HS-27A (cell line): ENCODE measurements around the gene HNRNPA1.
A peak's percentile ranks its signal among the peaks of the same experiment; 100 is the strongest.
"Not testable (repeated sequence)": the region's sequence is repeated elsewhere in the genome, so short reads cannot be mapped to it uniquely, and the experiment has no call there.

ENCODE experiments used
- DNase-seq: peaks from one replicate; pipeline ENCODE4 v3.0.0-alpha.2; 2012; ENCODE audit warnings: low read depth, missing footprints

HNRNPA1 gene

GRCh38 chr12:54280468-54281260 lies at the start of gene HNRNPA1:
Gene HNRNPA1, plus strand, starts transcription at chr12:54280726. Its CDS starts 82 bp downstream, at chr12:54280808.
- peak; percentile 99 for DNase-seq

DNA sequence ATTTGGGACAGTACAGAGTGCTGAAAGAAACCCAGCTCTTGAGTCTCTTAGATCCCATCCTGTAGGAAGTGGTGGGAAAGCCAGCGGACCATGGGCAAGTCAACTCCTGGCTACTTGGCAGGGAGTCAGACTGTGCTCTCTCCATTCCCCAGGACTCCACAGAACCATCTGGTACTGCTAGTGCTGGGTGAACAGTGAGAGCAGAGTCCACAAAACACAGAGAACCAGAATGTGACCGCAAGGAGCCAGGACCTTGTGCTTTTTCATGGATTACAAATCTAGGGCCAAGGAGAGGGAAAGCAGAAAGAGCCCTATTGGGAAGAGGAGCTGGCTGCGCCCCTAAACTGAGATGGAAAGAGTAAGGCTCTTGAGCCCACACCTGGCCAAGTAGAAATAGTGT lies 49.3 kb upstream of the HNRNPA1 start:
- not testable (repeated sequence) for DNase-seq

DNA sequence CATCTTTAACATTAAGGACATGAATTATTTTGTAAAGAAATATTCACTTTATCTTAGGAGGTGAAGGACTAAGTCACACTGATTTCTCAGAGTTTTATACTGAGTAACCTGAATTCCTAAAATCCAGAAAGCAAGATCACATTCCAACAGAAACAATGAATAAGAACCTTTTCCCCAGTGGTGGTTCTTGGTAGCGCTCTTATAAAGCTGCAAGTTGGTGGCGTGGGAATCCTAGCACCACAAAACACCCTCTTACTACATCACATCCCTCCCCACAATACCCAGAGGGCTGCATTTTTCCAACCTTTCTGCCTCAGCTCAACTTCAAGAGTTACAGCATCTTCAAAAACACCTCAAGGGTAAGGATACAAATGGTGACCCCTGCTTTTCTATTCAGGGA lies 47.7 kb upstream of the HNRNPA1 start:
- DNase-seq: no peak

GRCh38 chr12:54238531-54238930 lies 42.0 kb upstream of the HNRNPA1 start:
- DNase-seq: no peak

GRCh38 chr12:54239620-54240019 lies 40.9 kb upstream of the HNRNPA1 start:
- DNase-seq: no peak

DNA sequence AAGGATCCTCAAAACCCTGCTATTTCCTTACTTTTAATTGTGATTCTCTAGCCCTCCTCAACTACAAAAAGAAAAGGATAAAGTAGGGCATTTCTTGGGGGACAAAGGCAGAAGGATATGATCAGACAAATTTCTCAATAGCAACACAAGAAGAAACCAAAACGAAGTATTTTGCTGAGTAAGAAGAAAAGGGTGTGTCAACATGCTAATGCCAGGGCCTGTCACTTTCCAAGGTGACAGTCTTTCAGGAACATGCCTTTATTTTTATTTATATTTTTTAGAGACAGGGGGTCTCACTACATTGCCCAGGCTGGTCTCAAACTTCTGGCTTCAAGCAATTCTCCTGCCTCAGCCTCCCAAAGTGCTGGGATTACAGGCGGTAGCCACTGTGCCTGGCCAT lies 40.4 kb upstream of the HNRNPA1 start:
- DNase-seq: no peak

GRCh38 chr12:54240971-54241588 lies 39.4 kb upstream of the HNRNPA1 start:
- no peak for DNase-seq

DNA sequence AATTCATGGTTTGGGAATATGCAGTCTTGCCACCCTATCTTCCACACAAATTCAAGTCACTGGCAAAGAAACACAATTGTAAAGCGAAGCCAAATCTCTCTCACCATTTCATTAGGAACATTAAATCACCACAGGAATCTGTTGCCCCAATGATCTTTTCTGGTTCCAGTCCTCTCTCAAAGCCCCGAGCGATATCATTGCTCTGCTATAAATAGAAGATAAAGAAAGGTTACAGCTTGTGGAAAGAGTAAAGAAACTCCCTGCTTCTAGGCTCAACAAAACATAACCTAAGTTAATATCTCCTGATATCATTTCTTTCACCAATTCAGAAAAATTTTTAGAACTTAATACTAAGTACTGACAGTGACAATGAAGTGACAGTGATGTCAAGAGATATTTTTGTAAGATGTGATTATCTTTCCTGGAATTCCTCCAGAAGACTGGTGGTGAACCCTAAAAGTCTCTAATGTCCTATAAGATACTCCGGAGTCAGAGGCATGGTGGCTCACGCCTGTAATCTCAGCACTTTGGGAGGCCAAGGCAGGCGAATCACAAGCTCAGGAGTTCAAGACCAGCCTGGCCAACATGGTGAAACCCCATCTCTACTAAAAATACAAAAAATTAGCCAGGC lies 34.4 kb upstream of the HNRNPA1 start:
- DNase-seq: no peak

GRCh38 chr12:54249489-54249888 lies 31.0 kb upstream of the HNRNPA1 start:
- no peak for DNase-seq

DNA sequence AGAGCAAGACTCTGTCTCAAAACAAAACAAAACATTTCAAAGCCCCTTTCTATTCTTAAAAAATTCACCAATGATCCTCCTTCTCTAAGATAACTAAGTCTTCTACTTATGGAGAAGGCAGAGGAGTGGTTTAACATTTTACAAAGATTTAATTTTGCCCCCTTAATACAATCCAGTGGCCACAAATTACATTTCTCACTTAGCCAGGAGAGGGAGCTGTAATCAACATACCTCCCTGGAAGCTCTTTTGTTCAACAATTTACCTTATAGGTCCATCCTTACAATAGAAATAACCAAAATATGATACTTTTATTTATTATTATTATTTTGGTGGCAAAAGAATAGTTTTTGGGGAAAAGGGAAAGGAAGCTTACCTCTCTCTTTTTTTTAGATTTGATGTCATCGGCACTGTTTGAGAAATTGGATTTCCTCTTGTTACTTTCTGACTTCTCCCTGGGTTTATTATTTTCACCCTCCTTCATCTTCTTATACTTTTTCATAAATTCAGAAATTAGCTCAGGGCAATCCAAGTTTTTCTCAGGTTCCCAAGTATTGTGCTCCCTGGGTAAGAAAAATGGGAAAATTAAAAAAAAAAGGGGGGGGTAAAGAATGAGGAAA lies 28.8 kb upstream of the HNRNPA1 start:
- DNase-seq: no peak

DNA sequence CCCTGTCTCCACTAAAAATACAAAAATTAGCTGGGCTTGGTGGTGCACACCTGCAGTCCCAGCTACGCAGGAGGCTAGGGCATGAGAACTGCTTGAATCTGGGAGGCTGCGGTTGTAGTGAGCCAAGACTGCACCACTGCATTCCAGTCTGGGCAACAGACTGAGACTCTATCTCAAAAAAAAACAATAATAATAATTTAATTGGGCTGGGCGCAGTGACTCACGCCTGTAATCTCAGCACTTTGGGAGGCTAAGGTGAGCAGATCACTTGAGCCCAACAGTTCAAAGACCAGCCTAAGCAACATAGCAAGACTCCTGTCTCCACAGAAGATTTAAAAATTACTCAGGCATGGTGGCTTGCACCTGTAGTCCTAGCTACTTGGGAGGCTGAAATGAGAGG lies 27.3 kb upstream of the HNRNPA1 start:
- DNase-seq: no peak

GRCh38 chr12:54257332-54257731 lies 23.2 kb upstream of the HNRNPA1 start:
- DNase-seq: no peak

- no peak for DNase-seq
These were observed 22.3 kb upstream of the HNRNPA1 start for GRCh38 chr12:54258201-54258681.

DNA sequence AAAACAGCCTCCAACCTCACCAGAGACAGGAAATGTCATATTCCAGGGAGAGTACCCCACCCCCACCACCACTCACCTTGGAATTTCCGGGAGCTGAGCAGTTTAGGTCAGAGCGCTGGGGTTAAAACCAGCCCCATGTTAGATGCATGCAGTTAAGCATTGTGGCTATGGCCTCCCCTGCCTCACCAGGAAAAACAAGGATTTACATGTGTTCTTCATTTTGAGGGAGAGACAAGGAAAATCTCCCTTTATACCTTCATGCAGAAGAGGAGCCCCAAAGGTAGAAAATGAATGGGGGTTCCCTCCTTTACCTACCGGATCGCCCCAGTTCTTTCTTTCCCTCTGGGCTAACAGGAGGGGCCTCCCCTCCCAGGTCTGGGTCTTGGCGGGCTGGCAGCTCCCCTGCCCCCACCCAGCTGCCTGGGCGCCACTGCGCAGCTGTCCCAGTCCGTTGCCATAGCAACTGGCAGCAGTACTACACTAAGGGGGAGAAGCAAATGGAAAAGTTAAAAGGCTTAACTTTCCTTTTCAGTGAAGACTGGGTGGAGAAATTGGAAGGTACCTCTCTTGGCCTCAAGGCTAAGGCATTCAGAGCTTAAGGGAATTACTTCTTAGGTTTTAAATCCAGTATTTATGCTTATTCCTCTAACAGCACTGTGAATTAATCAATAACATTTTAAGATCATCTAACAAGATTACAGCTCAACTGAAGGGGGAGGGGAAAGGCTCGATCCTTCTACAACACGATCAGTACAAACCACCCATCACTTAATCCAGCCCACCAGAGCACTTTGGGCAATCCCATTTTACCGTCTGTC lies 21.1 kb upstream of the HNRNPA1 start:
- DNase-seq: no peak

DNA sequence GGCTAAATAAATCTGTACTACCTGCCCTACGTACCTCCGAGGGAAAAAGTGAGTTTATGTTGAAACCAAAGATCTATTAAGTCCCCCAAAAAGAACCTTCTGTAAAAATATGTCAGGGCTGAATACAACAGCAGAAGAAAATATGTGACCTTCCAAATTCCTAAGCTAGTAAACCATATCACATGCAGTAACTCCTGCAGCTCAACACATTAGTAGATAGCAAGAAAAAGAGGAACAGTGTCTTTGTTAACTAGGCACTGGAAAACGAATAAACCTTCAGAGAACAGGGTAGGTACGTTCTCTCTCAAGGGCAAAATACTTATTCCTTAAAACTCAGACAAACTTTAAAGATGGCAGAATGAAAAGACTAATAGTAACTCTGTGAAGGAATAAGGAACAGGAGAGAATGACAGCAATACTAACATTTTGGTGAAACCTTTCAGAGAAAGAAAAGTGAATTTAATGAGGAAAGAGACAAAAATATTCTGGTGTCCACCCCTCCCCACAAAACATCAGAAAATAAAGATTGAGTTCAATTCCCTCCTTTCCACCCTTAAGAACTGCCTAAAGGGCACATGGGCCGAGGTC lies 18.6 kb upstream of the HNRNPA1 start:
- no peak for DNase-seq

GRCh38 chr12:54262403-54262925 lies 18.1 kb upstream of the HNRNPA1 start:
- no peak for DNase-seq

GRCh38 chr12:54265364-54265812 lies 15.1 kb upstream of the HNRNPA1 start:
- DNase-seq: no peak

- no peak for DNase-seq
These were observed 13.7 kb upstream of the HNRNPA1 start for GRCh38 chr12:54266852-54267251.

DNA sequence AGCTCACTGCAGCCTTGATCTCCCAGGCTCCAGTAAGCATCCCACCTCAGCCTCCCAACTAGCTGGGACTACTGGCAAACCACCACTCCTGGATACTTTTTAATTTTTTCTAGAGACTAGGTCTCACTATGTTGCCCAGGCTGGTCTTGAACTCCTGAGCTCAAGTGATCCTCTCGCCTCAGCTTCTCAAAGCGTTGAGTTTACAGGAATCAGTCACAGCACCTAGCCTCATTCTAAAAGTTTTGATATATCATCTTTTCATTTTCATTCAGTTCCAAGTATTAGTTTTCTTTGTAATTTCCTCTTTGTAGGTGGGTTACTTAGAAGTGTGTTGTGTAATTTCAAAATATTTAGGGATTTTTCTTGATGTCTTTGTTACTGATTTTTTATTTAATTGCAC lies 10.2 kb upstream of the HNRNPA1 start:
- no peak for DNase-seq

- no peak for DNase-seq
These were observed 8.3 kb upstream of the HNRNPA1 start for GRCh38 chr12:54272214-54272613.

GRCh38 chr12:54273981-54274380 lies 6.5 kb upstream of the HNRNPA1 start:
- no peak for DNase-seq
